Coronary artery (tissue), 2 donors: ENCODE measurements around the gene TPT1.

Source experiments
- DNase-seq: peaks from one replicate; pipeline ENCODE4 v3.0.0-alpha.2; 2017; ENCODE audit warnings: low spot score
- H3K27ac ChIP-seq, 2 donors: fragments of 200-600 bp; sonication (generic); one replicate each; pipeline ENCODE4 v1.5.1; 2016 to 2019
- H3K4me3 ChIP-seq: fragments of 200-600 bp; sonication (generic); 2 replicates; pipeline ENCODE4 v1.5.1; 2016; ENCODE audit warnings: mild to moderate bottlenecking, moderate library complexity
- TF ChIP-seq, protein P1 (sequence below): fragments of 200-600 bp; sonication (generic); IDR thresholded peaks from one replicate; pipeline ENCODE4 v1.5.1; 2019; ENCODE audit warnings: antibody characterized with exemption

Gene TPT1

DNA sequence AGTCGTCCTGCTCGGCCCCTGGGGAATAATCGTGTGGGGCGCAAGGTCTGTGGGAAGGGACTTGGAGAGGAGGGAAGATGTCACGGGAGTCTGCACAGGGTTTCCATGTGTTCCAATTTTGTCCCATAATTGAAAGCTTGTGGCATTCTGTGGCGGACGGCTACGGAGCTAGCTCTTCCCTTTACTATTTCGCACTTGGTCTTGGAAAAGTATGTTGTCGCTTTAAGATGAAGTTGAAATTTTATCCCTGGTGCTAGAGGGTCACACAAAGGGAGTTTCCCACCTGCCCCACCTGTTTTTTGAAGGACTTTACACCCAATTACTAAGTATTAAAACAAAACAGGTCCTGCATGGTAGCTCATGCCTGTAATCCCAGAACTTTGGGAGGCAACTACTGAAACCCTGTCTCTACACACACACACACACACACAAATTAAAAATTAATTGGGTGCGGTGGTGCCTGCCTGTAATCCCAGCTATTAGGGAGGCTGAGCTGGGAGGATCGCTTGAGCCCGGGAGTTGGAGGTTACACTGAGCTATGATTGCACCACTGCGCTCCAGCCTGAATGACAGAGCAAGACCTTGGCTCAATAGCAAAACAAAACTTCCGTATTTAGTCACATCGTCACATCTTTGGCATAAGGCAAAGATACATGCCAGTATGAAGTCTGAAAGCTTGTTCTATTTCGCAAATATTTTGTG, 967 bp upstream of the TPT1 start:
- TF ChIP-seq, protein P1, sequence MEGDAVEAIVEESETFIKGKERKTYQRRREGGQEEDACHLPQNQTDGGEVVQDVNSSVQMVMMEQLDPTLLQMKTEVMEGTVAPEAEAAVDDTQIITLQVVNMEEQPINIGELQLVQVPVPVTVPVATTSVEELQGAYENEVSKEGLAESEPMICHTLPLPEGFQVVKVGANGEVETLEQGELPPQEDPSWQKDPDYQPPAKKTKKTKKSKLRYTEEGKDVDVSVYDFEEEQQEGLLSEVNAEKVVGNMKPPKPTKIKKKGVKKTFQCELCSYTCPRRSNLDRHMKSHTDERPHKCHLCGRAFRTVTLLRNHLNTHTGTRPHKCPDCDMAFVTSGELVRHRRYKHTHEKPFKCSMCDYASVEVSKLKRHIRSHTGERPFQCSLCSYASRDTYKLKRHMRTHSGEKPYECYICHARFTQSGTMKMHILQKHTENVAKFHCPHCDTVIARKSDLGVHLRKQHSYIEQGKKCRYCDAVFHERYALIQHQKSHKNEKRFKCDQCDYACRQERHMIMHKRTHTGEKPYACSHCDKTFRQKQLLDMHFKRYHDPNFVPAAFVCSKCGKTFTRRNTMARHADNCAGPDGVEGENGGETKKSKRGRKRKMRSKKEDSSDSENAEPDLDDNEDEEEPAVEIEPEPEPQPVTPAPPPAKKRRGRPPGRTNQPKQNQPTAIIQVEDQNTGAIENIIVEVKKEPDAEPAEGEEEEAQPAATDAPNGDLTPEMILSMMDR = no peak
- DNase-seq = peak; percentile 83
- Histone ChIP-seq H3K27ac (peak overlapping the region; percentile 99 to 100), H3K4me3 (peak overlapping the region; percentile 93)

DNA sequence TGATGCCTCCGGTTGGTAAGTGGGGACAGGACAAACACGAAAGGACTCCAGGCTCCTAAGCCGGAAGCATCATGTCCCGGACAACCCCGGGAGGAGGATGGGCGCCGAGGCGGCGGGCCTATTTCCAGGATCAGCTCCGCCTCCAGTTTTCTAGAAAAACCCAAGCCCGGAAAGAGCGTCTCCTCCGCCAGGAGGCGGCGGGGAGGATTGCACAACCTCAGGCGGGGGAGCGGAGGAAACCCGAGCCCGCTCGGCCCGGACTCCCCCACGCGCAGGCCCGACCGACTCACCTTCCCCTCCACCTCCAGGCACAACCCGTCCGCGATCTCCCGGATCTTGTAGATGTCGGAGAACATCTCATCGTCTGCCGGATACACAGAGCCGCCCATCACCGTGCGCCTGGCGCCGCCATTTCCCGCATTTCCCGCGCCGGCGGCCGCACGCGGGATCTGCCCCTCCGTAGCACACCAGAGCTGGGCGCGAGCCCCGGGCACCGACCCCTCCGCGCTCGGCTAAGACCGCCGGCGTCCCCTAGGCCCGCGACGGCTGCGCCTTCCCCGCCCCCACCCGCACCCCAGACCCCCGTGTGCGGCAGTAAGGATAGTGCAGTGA, 455 bp downstream of the TPT1 start:
- peak overlapping the region; percentile 99 to 100 for H3K27ac ChIP-seq
- DNase-seq = peak; percentile 96
- TF ChIP-seq, protein P1 = peak; percentile 27
- H3K4me3 ChIP-seq = peak overlapping the region; percentile 93

DNA sequence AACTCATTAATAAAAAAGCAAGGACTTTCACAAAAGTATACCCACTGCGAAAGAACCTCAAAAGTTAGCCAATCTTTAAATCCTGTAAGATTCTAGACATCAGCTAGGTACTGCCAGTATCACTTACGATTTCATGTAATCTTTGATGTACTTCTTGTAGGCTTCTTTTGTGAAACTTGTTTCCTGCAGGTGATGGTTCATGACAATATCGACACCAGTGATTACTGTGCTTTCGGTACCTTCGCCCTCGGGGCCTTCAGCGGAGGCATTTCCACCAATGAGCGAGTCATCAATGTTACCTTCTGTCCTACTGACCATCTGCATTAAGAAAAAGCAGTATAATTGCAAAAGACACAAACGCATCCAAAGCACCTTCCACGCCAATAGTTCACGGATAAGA, 1.1 kb downstream of the TPT1 start:
- TF ChIP-seq, protein P1 = no peak
- Histone ChIP-seq H3K27ac (peak overlapping the region; percentile 99 to 100), H3K4me3 (peak overlapping the region; percentile 93)
- DNase-seq = no peak

DNA sequence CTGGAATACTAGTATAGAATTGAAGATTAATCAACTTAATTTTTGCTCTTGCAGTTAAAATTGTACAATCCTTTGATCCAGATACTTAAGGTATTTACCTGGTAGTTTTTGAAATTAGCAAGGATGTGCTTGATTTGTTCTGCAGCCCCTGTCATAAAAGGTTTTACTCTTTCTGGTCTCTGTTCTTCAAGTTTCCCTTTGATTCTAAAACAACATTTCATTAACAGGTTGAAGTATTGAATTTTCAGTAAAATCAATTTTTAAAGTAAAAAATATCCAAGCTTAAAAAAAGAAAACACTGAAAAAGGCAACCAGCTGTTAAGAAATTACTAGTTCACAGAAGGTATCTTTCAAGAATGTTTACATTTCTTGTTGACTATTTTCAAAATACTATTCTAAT, 1.6 kb downstream of the TPT1 start:
- Histone ChIP-seq H3K4me3 (peak overlapping the region; percentile 93), H3K27ac (peak overlapping the region in 1 of 2 donors; percentile 100)
- no peak for DNase-seq
- TF ChIP-seq, protein P1 = no peak

DNA sequence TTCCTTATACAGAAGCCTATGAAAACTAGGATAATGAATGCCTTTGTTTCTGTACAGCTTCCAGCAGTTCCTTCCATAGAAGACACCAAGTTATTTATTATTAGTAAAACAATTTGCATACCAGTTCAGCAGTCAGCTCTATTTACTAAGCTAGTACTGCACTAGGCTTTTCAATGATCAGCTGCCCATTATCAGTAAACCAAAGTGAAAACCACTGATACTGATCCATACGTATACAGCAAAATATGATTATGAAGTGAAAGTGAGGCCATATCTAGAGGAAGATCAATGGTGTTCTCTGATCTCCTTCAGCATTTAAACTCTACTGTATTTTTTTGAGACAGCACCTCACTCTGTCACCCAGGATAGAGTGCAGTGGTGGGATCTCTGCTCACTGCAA, 3.2 kb downstream of the TPT1 start:
- TF ChIP-seq, protein P1 = no peak
- peak overlapping the region in 1 of 2 donors; percentile 18 for H3K27ac ChIP-seq
- no peak for DNase-seq
- peak overlapping the region; percentile 93 for H3K4me3 ChIP-seq

DNA sequence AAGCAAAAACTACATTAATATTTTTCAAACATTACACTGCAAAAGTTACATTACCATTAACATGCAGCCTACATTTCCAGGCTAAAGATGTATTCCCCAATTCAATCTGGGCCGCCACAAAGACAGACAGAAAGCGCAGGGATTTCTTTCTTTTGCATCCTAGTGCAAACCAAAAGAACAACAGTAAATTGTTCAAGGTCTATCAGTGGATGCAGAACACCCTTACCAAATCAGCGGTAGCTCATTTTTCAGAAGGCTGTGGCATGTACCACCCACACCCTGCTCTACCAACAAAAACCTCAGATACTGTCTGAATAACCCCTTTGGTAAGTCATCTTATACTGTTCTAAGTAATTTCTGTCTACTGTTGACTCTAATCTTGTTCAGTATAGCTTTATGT, 3.6 kb downstream of the TPT1 start:
- Histone ChIP-seq H3K27ac (no peak overlapping the region), H3K4me3 (peak overlapping the region; percentile 93)
- TF ChIP-seq, protein P1 = no peak
- no peak for DNase-seq
